Osteocyte (in vitro differentiated cells): ENCODE measurements around the gene DISP2. TPM values are rescaled to one million over a fixed set of nuclear protein-coding genes. Genes with fewer than 3 reads are reported as not detected.

ENCODE experiments used
- DNase-seq: peaks from one replicate; pipeline ENCODE4 v3.0.0; 2021; ENCODE audit warnings: mixed read lengths; ENCODE audit not compliant: unreplicated experiment; ENCODE audit errors: extremely low spot score
- H3K27ac Mint-ChIP-seq: one replicate; pipeline ENCODE4 v1.8.0; 2021; ENCODE audit warnings: mild to moderate bottlenecking, mixed read lengths; ENCODE audit not compliant: unreplicated experiment
- H3K27me3 Mint-ChIP-seq: one replicate; pipeline ENCODE4 v1.8.0; 2021; ENCODE audit warnings: mixed read lengths; ENCODE audit not compliant: unreplicated experiment
- H3K36me3 Mint-ChIP-seq: one replicate; pipeline ENCODE4 v1.8.0; 2021; ENCODE audit warnings: mixed read lengths; ENCODE audit not compliant: unreplicated experiment
- H3K4me1 Mint-ChIP-seq: one replicate; pipeline ENCODE4 v1.8.0; 2021; ENCODE audit warnings: mixed read lengths; ENCODE audit not compliant: unreplicated experiment
- H3K4me3 Mint-ChIP-seq: one replicate; pipeline ENCODE4 v1.8.0; 2021; ENCODE audit warnings: mild to moderate bottlenecking, moderate library complexity, mixed read lengths; ENCODE audit not compliant: unreplicated experiment
- H3K9me3 Mint-ChIP-seq: one replicate; pipeline ENCODE4 v1.8.0; 2021; ENCODE audit warnings: mixed read lengths; ENCODE audit not compliant: unreplicated experiment
- total RNA-seq: library from RNA; stranded (reverse); gene quantifications from 2 replicates; pipeline ENCODE4 v1.2.1, GENCODE V29; 2021
- TF ChIP-seq, protein P1 (sequence below): fragments of 200-600 bp; sonication (generic); IDR thresholded peaks from 2 replicates; pipeline ENCODE4 v1.5.0; 2021; ENCODE audit warnings: antibody characterized with exemption, mild to moderate bottlenecking, moderate library complexity

DISP2 gene
- total RNA-seq, 1 donor from 2014 or later, result 1.5 TPM

DNA sequence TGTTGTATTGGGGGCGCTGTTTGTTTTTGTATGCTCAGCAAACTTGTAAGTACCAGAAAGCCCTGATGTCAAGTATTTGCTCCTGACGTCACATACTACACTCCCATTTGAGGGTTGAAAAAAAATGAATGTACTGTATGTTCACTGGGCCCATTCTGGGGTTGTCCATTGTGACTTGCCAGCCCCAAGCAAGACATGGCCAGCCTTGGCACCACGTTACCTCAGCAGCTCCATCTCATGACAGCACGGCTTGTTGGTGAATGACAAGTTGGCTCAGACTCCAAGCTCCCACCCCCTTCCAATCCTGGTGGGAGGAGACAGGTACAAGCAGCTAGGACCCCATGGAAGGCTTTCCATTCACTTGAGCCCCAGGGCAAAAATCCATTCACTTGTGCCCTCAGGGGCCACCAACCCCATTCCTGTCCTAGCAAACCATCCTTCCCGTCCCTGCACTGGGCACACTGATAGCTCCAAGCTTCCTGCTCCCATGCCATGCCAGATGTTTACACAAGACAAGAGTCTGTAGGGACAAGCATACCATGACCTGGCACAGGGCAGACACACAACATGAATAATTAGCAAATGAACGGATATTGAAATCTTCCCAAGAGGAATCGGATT lies 5.6 kb upstream of the DISP2 start:
- Mint-ChIP-seq H3K9me3 (no peaks in the 10 kb centered on the region), H3K27me3 (no peaks in the 10 kb centered on the region), H3K36me3 (no peaks in the 10 kb centered on the region), H3K27ac (no peak overlapping the region), H3K4me1 (peaks cover 28% of the 10 kb centered on the region), H3K4me3 (no peak overlapping the region)
- TF ChIP-seq, protein P1, sequence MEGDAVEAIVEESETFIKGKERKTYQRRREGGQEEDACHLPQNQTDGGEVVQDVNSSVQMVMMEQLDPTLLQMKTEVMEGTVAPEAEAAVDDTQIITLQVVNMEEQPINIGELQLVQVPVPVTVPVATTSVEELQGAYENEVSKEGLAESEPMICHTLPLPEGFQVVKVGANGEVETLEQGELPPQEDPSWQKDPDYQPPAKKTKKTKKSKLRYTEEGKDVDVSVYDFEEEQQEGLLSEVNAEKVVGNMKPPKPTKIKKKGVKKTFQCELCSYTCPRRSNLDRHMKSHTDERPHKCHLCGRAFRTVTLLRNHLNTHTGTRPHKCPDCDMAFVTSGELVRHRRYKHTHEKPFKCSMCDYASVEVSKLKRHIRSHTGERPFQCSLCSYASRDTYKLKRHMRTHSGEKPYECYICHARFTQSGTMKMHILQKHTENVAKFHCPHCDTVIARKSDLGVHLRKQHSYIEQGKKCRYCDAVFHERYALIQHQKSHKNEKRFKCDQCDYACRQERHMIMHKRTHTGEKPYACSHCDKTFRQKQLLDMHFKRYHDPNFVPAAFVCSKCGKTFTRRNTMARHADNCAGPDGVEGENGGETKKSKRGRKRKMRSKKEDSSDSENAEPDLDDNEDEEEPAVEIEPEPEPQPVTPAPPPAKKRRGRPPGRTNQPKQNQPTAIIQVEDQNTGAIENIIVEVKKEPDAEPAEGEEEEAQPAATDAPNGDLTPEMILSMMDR, result no peak
- DNase-seq, result no peak

DNA sequence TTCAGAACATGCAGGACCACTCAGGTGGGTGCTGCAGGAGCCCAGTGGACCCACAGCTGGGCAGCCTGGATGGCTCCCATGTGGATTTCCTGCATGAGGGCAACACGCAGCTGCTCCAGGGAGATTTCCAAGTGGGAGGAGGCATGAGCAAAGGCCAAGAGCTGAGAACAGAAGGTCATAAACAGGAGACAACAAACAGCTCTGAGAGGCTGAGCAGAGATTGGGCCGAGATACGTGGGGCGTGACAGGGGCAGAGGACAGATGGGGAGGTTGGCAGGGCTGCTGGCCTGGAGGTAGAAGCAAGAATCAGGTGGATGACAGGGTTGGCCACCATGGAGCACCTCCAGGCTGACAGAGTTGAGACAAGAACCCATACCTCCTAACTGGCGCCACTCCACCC lies 4.3 kb upstream of the DISP2 start:
- Mint-ChIP-seq H3K9me3 (no peaks in the 10 kb centered on the region), H3K27ac (peak overlapping the region; percentile 23), H3K4me1 (peaks cover 33% of the 10 kb centered on the region), H3K27me3 (no peaks in the 10 kb centered on the region), H3K36me3 (no peaks in the 10 kb centered on the region), H3K4me3 (no peak overlapping the region)
- TF ChIP-seq, protein P1, result no peak
- no peak for DNase-seq

DNA sequence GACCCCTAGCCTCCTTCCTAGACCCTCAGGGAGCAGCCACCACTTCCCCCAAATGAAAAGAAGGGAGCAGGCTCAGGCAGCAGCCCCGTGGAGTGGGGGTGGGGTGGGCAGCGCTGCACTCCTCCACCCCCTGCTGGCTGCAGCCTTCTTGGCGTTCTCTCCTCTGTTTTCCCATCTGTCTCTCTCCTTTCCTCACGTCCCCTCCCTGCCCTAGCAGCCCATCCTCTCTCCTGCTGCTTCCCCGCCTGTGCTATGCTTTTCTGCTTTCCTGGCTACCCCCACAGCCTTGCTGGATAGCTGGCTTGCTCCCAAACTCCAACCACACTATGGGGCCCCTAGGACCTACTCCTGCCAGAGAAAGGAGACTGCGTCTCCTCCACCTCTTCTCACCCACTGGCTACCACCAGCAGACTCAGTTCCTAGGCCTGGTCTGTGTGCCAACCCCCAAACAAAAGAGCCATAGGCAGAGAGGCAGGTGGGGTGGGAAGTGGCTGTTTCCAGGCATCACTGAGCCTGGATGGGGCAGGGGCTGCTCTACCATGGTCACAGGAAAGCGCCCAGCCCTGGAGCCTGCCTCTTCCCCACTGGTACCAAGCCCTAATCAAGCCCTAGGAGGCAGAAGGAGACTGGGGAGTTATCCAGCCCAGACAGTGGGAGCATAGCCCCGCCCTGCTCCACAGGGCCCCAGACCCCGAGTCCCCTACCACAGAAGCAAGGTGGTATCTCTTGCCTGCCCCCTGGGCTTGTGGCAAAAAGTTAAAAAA lies 3.4 kb upstream of the DISP2 start:
- H3K27me3 Mint-ChIP-seq, result no peaks in the 10 kb centered on the region
- H3K36me3 Mint-ChIP-seq, result no peaks in the 10 kb centered on the region

DNA sequence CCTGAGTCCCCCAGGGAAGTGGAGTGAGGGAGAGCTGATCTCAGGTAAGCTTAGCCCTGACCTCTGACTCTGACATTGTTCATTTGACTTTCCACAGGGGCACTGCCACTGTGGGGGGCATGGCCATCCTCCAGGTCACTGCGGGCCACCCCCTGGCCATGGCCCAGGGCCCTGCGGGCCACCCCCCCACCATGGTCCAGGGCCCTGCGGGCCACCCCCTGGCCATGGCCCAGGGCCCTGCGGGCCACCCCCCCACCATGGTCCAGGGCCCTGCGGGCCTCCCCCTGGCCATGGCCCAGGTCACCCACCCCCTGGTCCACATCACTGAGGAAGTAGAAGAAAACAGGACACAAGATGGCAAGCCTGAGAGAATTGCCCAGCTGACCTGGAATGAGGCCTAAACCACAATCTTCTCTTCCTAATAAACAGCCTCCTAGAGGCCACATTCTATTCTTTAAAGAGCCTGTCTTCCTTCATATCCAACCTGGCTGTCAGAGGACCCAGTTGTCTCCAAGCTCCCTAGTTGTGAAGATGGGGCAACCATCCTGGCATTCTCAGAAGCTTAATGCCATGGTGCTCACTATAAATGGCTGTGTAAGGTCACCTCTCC lies 1.9 kb upstream of the DISP2 start:
- TF ChIP-seq, protein P1, result no peak
- Mint-ChIP-seq H3K4me1 (peaks cover 34% of the 10 kb centered on the region), H3K27ac (no peak overlapping the region), H3K9me3 (no peaks in the 10 kb centered on the region), H3K4me3 (no peak overlapping the region), H3K27me3 (peaks cover 6% of the 10 kb centered on the region), H3K36me3 (no peaks in the 10 kb centered on the region)
- DNase-seq, result no peak

More for the DNA sequence above, 3.4 kb upstream of the DISP2 start:
- Mint-ChIP-seq H3K4me1 (peaks cover 34% of the 10 kb centered on the region), H3K27ac (peak overlapping the region; percentile 55), H3K4me3 (no peak overlapping the region), H3K9me3 (no peaks in the 10 kb centered on the region)
- DNase-seq, result no peak
- TF ChIP-seq, protein P1, result peak; percentile 62

DNA sequence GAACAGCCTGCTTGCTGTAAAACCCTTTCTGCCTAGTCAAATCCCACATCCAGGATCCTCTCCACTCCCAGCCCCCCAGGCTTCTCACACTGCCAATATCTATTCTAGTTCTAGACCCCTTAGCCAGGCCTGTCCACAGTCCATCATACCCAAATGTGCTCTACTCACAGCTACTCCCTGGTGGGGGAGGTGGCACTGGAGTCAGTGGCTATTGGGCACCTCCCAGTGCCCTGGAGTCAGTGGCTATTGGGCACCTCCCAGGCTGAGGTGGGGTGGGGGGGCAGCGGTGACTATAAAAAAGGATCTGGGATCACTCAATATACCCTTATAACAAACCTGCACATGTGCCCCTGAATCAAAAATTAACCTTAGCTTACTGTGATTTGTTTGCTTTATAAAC lies 773 bp upstream of the DISP2 start:
- Mint-ChIP-seq H3K36me3 (no peaks in the 10 kb centered on the region), H3K9me3 (no peaks in the 10 kb centered on the region), H3K27me3 (peaks cover 6% of the 10 kb centered on the region), H3K4me3 (peak overlapping the region; percentile 69), H3K4me1 (peaks cover 34% of the 10 kb centered on the region), H3K27ac (no peak overlapping the region)
- DNase-seq, result no peak
- TF ChIP-seq, protein P1, result no peak
